NAMALWA (cell line): ENCODE results near the gene CDKN3.
"Not testable (repeated sequence)": the region's sequence is repeated elsewhere in the genome, so short reads cannot be mapped to it uniquely, and the experiment has no call there.

Experiments used
- DNase-seq: peaks from one replicate; pipeline ENCODE4 v3.0.0-alpha.2; 2015; ENCODE audit warnings: low spot score

The CDKN3 gene

DNA sequence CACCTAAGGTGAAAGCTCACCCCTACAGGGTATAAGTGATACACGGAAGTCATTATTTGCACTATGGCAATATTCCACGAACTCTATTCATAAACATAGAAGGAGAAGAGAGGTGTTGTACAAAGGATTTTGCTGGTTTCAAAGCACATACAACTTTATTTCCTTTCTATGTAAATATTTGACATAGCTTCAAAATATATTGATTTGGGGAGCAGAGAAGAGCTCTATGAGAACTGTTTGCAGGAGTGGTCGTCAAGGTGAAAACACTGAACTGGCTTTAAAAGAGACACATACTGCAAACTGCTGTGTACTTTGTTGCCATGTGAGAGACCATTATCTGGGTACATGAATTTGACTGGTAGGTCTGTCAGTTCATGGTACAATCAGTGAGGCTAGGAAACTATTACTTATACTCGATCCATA lies 27.7 kb downstream of the CDKN3 start:
- no peak for DNase-seq

DNA sequence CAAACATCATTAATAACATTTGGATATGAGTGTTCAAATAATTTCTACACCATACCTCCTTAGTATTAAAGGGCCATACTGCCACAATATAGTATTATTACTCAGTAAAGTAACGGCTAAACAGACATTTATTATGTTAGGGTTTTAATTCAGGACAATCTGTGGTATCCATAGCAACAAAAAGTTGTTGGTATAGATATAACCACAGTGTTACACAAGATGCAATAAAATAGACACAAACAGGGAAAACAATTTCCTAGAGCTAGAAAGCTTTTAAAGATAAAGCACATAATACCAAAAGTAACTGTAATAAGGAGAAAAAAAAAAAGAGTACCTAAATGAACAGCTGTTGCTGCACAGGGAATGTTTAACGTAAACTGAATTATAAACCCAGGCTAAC lies 28.3 kb downstream of the CDKN3 start:
- no peak for DNase-seq

DNA sequence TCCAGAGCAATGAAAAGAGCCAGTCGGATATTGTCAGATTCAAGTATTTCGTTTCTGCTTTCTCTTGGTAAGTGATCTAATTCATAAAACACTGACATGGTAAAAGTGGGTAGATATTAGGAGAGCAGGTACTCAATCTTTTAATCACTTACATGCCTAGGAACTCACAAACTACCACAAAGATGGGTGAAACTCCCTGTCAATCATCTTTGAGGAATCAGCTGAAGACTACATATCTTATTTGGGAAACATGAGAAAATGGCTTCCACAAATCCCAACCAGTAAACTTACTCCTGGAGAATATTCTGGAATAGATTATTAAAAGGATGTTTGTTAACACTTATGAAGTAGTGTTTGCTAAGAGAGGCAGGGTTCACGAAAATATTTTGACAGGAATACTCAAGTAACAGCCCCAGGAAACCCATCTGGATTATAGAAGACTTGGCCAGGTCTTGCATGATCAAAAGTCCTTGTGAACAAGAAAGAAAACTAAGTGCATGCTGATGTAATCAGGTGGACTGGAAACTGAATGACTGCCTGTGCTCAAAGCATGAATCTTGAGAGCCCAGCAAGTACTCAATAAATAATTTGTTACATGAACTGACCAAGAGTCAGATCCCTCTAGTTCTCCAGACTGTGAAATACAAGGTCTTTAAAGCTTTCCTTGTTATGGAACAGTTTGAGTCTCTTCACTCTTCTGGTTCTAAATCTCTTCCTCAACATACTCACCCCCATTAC lies 28.9 kb downstream of the CDKN3 start:
- no peak for DNase-seq

DNA sequence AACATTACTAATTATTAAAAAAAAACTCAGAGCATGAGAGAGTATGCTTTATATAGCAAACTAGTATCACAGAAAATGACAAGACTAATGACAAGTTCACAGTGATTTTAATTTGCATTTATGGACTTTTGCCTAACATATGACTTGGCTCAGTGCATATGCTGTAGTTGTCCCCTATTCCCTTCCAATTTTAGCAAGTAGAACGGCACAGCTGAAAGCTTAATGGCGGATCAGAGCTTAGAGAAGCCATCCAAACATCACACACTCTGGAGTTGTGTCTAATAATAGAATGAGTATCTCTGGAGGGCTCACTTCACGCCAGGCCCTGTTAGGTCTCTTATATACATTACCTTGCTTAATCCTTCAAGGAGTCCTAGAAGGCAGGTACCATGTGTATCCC lies 31.1 kb downstream of the CDKN3 start:
- DNase-seq: no peak

DNA sequence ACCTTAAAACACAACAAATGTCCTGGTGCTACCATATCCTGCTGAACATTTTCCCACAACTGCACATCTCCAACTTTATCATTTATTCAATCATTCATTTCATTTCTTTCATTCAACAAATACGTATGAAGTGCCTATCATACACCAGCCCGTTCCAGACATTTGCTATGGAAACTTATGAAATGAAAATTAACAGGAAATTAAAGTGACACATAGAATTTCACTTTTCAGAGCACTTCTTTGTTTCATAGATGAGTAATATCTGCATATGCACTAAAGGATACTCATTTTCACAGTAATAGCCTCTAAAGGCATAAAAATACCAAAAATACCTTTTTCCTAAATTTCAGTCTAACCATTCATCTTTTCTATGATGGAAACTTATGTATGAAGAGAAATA lies 31.7 kb downstream of the CDKN3 start:
- DNase-seq: no peak

DNA sequence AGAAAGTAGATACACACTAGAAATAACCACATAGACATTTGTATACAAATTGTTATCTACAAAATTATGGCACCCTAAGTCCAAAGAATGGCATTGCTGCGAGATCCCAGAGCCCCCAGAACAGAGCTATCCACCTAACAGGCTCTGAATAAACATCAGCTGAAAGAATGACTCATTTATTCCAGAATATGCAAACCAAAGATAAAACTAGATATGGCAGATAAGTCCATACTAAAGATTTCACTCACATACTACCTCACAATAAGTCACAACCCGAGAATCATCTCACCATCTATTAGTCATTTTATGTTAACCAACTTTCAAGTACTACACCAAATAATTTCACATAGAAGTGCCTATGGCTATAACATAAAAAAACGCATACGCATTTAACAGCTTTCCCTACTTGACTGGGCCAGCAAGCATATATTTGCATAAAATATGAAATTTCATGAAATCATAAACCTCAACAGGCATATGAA lies 38.7 kb downstream of the CDKN3 start:
- no peak for DNase-seq

DNA sequence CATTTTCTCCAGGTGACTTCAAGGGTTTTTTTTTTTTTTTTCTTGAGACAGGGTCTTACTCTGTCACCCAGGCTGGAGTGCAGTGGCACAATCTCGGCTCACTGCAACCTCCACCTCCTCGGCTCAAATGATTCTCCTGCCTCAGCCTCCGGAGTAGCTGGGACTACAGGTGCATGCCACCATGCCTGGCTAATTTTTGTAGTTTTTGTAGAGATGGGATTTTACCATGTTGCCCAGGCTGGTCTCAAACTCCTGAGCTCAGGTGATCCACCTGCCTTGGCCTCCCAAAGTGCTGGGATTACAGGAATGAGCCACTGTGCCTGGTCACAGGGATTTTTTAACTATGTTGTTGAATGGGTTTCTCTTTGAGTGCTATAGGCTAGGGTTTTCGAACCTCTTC lies 41.1 kb downstream of the CDKN3 start:
- DNase-seq: not testable (repeated sequence)

DNA sequence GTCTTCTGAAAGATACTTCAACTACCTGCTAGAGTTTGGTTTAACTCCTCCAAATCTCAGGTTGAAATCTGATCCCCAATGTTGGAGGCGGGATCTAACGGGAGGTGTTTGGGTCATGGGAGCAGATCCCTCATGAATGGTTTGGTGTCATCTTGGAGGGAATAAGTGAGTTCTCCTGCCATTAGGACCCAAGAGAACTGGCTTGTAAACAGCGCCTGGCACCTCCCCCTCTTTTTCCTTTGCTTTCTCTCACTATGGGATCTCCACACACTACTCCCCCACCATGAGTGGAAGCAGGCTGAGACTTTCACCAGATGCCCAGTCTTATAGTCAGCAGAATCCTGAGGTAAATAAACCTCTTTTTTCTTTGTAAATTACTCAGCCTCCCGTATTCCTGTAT lies 41.9 kb downstream of the CDKN3 start:
- no peak for DNase-seq

DNA sequence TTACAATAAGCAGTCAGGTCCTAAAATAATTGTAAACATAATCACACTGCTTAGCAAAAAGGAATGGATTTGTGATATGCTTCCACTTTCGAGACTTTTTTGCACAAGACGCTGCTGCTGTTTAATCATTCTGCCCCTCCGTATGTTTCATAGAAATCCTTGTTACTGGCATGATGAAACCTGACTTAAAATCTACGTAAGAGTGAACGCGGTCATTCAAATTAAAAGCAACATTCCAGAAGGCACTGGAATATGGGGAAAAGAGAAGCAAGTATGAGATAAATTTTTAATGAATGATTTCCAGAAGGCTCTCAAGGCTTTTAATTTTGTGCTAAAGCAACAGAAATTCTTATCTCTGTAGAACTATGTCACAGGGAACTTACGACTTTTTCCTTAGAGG lies 43.2 kb downstream of the CDKN3 start:
- no peak for DNase-seq

DNA sequence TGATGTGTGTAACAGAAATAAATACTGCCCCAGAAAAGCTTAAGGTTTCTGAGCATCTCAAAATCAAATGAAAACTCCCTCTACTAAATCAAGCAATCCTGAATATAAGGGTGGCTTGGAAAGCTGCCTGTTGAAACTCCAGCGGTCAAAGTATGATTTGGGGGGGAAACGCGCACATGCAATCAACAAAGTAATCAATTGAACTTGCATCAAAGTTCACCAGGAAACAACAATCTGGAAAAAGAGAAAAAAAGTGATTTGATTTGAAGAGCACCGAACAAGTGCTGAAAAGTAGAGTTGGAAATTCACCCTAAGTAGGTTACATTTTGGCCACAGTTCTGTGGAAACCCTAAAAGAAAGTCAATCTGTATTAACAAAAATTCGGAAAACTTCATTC lies 43.7 kb downstream of the CDKN3 start:
- no peak for DNase-seq

DNA sequence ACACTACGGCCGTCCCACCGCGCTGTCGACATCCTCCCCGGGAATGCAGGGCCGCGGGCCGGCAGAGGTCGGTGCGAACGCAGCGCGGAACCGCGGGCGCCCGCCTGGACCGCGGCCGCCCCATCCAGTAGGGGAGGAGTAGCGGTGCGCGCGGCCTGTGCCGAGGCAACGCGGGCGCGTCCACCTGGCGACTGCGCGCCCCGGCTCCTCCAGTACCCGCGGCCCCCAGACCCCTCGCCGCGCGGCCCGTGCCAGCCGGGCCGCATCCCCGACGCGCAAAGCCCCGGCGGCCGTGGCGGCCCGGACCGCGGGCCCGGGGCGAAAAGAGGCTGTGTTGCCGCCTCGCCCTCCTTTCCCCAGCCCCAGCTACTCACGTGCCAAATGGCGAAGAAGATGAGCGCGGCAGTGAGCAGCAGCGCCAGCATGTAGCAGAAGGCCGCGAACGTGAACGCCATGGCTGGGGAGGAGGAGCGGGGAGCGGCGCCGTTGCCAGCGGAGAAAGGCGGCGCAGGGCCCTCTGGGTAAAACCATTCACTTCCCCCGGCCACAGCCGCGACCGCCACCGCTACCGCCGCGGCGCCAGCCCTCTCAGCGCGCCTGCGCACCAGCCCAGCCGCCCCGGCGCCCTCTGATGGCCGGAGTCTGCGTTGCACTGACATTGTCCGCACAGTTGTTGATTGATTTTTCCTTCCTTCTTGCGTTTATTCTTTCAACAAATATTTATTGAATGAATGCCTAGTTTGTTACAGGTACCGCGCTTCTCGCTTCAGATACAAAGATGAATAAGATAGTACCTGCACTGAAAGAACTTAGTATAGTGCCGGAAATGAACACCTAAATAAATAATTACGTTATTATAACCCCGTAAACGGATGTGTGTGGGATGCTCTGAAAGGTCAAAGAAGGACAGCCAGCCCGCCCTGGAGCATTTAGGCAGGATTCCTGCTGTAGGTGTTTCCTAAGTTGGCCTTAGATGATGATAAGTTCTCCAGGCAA lies 44.4 kb downstream of the CDKN3 start, which contains the start of gene CNIH1:
CNIH1 (minus strand) TSS at position 502 of the 996 bp plus-strand sequence; CDS start at position 455, 47 bp downstream.
- peak; percentile 82 for DNase-seq

DNA sequence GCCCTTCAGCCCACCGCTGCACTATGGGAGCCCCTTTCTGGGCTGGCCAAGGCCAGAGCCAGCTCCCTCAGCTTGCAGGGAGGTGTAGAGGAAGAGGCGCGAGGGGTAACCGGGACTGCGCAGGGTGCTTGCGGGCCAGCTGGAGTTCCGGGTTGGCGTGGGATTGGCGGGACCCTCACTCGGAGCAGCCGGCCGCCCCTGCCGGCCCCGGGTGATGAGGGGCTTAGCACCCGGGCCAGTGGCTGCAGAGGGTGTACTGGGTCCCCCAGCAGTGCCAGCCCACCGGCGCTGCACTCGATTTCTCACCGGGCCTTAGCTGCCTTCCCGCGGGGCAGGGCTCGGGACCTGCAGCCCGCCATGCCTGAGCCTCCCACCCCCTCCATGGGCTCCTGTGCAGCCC lies 46.2 kb downstream of the CDKN3 start:
- not testable (repeated sequence) for DNase-seq

DNA sequence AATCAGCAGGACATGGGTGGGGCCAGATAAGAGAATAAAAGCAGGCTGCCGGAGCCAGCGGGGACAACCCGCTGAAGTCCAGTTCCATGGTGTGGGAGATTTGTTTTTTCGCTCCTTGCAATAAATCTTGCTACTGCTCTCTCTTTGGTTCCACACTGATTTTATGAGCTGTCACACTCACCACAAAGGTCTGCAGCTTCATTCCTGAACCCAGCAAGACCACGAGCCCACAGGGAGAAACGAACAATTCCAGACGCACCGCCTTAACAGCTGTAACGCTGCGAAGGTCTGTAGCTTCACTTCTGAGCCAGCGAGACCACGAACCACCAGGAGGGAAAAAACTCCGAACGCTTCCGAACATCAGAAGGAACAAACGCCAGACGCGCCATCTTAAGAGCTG lies 47.2 kb downstream of the CDKN3 start:
- DNase-seq: no peak

DNA sequence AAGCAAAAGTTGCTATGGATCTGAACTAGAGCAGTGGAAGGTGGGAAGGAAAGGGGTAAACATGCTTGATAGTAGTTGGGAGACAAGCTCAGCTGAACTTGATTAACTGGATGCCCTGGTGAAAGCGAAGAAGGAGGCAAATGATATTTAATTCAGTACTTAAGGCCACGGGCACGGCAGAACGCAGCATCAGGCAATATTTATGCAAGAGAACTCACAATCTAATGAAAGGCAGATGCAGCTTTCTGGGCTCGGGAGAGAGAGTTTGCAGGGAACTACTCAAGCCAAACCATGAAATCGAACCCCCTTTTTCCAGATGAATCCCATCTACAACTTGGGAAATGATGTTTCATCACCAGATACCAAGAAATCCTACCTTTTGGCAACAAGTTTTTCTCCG lies 47.9 kb downstream of the CDKN3 start:
- no peak for DNase-seq

DNA sequence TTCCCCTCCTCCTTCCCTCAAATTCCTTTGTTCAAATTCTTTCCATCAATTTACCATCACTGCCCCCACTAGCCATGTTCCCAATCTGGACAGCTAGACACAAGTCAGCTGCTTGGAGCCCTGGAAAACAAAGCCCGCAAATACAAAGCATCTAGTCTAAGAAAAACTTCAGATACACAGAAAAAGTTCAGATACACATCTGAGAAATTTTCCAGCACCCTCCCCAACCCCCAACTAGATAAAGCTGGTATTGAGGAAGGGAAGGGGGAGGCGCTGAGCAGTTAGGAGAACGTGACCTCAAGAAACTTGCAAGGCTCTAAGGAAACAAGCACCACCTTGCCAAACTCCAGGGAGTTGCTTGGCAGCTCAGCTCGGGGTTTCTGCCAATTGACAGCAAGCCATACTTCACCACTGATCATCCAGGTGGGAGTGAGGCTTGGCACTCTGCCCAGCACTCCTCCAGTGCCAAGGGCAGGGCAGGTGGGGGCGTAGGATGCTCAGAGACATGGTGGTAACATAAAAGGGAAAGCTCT lies 49.4 kb downstream of the CDKN3 start:
- DNase-seq: no peak

DNA sequence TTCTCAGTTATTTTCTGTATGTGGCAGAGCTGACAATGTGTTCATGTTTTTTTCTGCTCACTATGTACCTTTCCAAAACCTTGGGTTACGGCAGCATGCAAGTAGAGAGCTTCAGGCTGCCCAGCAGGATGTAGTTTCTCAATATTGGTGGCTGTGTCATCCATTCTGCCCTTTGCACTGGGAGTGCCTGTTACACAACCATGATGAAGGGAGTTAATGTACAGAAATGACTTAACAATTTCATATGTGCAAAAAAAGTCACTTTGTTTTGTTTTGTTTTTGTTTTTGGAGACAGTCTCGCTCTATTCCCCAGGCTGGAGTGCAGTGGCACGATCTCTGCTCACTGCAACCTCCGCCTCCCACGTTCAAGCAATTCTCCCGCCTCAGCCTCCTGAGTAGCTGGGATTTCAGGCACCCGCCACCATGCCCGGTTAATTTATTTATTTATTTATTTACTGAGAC lies 50.5 kb downstream of the CDKN3 start:
- no peak for DNase-seq

DNA sequence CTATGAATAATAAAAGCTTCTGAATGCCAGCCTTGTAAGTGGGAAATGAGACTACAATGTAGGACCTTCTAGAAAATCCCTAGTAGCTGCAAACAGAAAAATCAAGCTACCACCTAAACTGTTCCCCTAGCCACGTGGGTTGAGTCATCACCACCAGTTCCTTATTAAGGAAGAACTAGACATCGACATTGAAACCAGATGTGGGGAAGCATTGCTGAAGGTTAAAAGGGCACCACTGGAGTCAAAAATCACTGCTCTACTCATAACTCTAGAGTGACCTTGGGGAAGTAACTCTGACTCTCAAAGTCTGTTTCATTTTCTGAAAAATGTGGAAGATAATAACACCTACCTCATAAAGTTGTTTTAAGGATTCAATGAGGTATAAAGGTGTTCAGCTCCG lies 53.7 kb downstream of the CDKN3 start:
- no peak for DNase-seq

DNA sequence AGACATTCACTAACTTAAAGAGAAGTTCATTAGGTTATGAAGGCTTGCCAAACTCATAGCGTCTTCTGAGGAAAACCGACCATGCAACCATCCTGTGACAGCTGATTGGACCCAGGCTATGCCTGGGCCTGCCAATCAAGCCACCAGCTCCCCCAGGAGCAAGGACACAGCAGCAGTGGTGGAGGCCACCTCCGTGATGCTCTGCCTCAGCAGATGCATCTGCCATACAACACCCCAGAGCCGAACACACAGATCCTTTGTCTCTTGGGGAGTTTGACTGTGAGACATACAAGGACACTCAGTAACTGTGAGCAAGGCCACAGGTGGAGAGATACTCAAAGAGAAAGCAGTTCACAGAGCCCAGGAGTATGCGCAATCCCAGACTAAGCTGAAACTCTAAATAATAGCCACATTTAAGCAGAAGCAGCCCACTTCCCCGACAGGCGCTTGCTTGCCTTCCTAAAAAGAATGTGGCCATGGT lies 54.4 kb downstream of the CDKN3 start:
- DNase-seq: no peak

DNA sequence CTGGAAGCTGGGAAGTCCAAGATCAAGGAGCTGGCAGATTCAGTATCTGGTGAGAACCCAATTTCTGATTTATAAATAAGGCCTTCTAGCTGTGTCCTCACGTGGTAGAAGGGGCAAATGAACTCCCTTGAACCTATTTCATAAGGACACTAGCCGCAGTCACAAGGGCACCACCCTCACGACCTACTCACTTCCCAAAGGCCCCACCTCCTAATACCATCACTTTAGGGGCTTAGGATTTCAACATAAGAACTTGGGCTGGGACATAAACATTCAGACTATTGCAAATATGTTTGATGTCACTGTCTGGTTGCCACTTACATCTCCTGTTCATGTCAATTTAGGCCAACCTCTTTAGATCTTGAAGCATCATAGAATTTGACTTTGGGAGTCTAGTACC lies 55.2 kb downstream of the CDKN3 start:
- DNase-seq: no peak

DNA sequence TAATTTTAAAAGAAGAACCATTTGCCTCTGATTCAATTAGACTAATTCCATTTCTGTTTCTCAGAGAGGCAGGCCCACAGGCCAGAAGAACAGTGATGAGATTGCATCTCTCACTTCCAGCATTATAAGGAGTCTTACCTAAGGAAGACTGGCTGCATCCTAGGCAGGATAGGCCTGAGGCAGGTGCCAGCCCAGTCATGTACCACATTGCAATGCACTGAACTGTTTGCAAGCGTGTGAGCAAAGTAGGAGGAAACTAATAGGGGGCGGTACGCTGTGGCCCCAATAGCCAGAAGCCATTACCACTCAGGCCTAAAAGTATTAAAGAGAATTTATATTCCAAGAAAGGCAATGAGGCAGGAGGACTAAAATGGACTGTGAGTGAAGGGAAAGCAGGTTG lies 56.4 kb downstream of the CDKN3 start:
- DNase-seq: no peak

DNA sequence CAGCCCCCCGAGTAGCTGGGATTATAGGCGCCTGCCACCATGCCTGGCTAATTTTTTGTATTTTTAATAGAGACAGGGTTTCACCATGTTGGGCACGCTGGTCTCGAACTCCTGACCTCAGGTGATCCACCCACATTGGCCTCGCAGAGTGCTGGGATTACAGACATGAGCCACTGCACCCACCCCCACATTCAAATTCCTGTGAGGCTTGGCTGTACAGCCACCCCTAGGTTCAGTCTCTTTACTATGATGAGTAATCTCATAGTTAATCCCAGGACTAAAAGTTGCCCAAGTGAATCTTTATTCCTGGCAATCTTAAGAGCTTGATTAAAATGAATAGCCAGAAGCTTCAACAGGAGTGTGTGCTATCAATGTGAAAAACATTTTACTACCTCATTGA lies 57.2 kb downstream of the CDKN3 start:
- DNase-seq: not testable (repeated sequence)

DNA sequence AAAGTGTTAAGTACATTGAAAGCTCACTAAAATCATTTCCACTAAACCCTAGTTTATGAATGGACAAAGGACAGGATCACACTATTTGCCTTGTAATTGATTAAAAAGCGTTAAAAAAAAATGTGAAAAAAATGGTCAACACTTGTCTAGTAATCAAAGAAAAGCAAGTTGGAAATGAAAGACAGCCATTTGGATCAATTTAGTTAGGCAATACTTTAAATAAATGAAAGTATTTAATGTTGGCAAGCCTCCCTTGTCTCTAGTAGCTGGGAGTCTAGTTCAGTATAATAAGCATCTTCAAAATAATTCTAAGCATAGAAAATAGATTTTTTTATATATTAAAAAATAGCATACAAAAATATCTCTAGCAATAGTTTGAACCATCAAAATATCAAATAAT lies 58.6 kb downstream of the CDKN3 start:
- no peak for DNase-seq
